CD1c-positive myeloid dendritic cell (primary cell): ENCODE data around the gene HSPA8.
A peak's percentile ranks its signal among the peaks of the same experiment; 100 is the strongest.
"Not testable (repeated sequence)": the region's sequence is repeated elsewhere in the genome, so short reads cannot be mapped to it uniquely, and the experiment has no call there.

Experiments
- DNase-seq: peaks from one replicate; pipeline ENCODE4 v3.0.0-alpha.2; 2016; ENCODE audit errors: extremely low spot score

The HSPA8 gene

DNA sequence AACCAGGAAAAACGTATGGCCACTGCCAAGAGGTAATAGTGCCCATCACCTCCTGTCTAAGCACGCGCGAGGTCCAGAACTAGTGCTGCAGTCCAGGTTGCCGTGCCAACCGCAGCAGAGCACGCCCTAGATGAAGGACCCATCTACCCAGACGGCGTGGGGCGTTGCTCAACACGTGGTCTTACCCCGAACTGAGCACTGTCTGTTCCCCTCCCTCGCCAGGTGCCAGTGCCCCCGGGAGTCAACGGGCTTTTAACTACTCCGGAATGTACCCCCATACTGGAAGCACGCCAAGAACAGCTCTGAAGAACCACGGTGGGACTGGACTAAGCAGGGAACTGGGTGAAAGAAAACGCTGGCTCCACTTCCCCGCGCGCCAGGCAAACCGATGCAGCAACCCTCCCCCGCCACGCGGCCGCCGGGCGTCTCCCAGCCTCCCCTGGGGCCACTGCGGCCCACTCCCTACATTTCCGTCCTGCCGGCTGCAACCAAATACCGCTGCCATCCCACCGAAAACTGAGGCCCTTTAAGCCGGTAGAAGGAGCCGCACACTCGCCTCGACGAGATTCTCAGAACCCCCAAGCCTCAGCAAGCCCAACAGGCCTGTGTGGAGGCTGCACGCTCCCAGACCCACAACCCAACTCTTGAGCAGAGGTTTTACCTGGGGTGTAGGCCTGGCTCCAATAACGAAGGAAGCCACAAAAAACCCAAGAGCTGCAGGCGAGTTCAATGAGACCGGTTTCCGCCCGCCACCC, at the start of gene HSPA8:
Gene HSPA8, minus strand, starts transcription at position 734 of the 755 bp plus-strand sequence. CDS start 812 bp downstream, outside the sequence.
- DNase-seq, result no peak

DNA sequence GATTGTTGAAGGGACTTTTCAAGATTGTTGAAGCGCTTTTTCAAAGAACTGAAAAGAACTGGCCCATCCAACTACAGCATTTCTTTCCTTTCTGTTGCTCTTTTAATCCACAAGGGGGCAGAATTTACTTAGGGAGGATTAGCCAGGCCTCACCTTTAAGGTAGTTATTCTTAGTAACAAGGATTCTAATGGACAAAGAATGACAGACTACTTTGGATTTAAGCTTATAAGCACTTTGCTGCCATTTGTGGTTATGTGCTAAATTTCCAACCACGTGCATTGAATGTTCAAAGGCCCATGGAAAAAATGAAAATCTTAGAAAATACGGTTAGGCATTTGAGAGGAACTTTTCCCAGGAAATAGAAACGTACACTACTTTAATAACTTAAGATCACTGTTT, 49.5 kb upstream of the HSPA8 start:
- peak; percentile 57 for DNase-seq

DNA sequence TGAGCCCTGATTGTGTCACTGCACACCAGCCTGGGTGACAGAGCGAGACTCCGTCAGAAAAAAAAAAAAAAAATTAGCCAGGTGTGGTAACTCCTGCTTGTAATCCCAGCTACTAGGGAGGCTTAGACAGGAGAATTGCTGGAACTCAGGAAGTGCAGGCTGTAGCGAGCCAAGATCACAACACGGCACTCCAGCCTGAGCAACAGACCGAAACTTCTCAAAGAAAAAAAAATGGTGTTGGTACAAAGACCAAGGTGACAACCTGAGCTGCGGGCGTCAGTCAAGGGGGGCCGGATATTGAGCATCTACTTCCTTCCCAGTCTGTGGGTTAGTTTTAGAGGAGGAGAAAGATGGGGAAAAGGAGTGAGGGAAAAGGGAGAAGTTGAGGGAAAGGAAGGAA, 48.5 kb upstream of the HSPA8 start:
- DNase-seq, result no peak

DNA sequence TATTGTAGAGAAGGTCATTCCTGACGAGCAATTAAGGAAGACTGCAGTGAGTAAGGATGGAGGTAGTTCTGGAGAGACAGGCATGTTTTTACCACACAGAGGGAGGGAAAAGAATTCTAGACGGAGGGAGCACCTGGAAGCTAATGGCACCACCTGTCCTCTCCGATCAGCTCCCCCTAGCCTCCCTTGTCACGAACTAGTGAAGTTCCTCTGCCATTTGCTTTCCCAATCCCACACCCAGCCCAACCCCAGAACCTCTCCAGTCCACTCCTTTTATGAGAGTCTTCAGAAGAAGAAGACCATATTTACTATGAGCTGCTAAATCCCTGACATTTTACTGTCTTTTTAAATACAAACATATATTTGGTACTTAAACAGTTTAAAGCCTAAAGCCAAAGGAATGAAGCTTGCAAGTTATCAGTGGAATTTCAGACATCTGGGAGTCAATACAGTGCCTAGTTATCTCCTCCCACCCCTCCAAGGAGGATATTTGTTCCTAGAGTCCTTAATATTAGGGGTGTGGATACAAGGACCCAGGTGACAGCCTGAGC, 46.1 kb upstream of the HSPA8 start:
- DNase-seq, result no peak

DNA sequence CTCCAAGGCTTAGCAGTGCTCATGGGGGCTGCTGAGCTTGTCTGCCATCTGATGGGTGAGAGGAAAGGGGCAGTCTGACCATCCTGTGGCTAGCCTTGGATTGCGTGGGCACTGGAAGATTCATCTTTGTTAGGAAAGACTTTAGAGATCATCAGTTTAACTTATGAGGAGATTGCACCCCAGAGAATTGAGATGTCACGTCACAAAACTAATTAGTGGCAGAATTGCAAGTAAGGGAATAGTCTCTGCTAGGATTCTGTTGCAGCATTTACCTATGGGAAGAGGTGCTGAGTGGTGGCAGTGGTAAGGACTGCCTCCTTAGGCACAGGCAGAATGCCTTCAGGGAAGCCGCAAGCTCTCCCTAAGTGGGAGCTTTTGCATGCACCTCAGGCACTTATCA, 42.8 kb upstream of the HSPA8 start:
- no peak for DNase-seq

DNA sequence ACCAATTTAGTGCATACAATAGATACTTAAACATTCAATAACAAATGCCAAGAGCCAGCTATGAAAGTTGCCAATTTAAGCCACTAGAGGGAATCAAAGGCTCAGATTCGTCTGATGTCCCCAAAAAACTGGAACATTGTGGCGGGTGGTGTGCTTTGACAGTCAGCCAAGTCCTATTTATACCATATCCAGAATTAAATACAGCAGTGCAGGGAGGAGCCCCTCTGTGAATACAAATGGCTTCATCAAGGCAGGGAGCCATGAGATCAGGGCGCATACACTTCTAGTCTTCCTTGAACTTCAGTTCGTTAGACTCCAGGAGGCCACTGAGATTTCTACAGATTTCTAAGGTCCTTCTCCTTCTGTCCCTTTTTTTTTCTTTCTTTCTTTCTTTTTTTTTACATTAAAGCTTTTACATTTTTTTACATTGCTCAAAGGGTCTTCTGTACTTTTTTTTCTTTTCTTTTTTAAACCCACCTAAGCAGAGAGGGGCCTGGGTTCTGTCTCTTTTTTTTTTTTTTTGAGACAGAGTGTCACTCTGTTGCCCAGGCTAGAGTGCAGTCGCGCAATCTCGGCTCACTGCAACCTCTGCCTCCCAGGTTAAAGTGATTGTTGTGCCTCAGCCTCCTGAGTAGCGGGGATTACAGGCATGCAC, 41.5 kb upstream of the HSPA8 start:
- DNase-seq, result peak; percentile 57

DNA sequence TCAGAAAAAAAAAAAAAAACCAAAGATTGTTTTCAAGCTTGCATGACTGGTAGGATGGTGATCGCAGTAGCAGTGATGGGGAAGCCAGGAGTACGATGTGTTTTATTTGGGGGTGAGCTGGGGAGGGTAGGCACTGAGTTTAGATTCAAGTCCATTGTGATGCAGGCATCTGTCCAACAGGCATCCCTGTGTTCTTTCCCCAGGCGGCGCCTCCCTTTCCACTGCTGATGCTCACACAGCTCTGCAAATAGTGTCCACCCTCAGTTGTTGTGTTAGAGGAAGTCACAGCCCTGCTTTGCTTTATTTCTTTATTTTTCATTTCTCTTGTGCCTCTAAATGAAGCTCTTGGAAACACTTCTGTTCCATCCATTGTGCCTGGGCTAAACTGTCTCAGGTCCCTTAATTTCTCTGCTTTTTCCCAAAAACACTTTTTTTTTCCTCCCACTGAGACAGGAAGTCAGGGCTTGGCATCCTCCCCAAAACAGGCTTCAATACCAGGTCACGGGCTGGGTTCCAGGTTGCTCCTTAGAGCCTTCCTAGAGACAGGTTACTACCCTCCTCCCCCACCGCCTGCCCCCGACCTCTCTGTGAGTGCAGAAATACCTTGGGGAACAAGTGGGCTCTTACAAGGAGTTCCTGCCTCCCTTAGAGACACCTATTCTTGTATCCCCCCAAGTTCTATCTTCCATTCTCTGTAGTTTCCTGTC, 38.6 kb upstream of the HSPA8 start:
- no peak for DNase-seq

DNA sequence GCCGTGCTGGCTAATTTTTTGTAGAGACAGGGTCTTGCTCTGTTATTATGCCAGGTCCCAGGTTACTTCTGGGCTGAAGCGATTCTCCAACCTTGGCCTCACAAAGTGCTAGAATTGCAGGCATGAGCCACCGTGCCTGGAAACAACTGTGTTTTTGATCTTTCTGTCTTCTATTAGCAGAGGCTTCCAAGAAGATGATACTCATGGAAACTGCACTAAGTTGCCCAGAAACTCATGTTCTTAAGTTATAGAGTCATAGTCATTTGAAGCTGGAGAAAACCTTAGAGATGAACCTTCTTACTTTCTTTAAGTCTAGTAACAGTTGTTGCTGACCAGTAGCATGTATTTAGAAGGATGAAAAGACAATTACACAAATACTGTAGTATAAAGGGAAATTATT, 37.1 kb upstream of the HSPA8 start:
- no peak for DNase-seq

DNA sequence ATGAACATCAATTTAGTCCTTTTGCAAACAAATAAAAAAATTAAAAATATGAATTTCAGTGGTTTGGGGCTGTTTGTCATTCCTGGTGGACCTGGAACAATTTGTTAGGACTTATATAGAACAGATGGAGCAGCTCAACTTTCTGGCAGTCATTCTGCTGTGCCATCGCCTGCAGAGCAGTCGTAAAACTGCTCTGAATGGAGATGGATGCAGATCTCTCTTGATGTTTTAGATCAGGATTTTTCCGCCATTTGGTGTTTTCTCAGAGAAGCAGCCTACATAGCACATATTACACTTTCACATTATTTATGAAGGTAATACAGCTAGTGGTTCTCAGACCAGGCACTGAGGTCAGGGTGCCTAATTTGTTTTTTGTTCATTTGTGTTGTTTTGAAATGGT, 31.8 kb upstream of the HSPA8 start:
- no peak for DNase-seq

DNA sequence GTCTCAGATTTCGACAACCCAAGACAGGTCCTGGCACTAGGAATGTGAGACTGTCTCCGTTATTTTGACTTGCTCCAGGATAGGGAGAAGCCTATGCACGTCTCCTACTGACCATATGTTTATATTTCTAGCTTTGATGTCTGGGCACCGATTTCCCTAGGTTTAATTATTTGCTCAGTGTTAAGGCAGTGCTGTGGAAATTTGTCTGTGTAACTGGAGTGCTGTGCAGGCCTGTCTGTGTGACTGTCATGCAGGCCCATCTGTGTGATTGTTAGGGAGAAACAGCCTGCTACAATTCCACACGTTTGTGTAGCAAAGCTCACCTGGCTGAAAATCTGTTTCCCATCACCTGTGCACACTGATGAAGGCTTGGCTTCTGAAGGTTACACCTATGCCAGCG, 29.6 kb upstream of the HSPA8 start:
- no peak for DNase-seq

DNA sequence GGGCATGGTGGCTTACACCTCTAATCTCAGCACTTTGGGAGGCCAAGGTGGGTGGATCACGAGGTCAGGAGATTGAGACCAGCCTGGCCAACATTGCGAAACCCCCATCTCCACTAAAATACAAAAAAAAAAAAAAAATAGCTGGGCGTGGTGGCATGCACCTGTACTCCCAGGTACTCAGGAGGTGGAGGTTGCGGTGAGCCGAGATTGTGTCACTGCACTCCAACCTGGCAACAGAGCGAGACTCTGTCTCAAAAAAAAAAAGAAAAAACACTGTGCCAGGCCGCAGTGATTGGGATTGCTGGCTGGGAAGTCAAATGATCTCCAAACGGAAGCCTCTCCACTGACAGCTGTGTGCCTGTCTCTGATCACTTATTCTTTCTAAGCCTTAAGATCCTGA, 28.2 kb upstream of the HSPA8 start:
- DNase-seq, result not testable (repeated sequence)

DNA sequence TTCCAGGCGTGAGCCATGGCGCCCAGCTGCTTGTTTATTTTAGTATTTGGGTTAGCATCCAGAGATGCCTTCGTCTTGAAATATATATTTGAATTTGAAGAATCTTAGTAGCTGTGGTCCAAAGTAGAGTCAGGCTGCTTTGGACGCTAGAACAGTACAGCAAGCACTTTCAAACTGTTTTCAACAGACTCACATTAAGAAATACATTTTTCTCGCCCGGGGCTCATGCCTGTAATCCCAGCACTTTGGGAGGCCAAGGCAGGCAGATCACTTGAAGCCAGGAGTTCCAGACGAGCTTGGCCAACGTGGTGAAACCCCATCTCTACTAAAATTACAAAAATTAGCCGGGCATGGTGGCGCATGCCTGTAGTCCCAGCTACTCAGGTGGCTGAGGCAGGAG, 27.0 kb upstream of the HSPA8 start:
- DNase-seq, result not testable (repeated sequence)

DNA sequence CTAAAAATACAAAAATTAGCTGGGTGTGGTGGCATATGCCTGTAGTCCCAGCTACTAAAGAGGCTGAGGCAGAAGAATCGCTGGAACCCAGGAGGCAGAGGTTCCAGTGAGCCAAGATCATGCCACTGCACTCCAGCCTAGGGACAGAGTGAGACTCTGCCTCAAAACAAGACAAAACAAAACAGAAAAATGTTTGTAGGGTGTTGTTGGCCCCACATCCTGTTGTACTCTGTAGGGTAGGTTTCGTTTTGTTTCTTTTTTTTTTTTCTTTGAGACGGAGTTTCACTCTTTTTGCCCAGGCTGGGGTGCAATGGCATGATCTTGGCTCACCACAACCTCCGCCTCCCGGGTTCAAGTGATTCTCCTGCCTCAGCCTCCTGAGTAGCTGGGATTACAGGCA, 25.7 kb upstream of the HSPA8 start:
- DNase-seq, result not testable (repeated sequence)

DNA sequence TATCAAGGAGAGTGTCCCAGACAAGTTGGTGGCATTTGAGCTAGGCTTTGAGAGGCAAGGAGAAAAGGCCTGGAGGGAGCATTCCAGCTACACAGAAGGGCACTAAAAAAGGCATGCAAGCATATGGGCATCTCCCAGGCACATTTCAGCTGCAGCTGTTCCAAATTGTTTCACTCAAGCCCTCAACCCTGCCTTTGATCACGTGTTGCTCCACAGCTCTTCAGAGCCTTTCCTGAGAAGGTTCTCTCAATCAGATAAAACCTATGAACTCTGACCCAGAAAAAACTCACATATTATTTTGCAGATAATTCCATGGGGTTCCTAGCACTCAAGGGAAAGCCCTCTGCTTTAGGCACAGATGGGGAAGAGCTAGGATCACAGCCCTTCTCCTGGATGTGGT, 24.4 kb upstream of the HSPA8 start:
- DNase-seq, result no peak

DNA sequence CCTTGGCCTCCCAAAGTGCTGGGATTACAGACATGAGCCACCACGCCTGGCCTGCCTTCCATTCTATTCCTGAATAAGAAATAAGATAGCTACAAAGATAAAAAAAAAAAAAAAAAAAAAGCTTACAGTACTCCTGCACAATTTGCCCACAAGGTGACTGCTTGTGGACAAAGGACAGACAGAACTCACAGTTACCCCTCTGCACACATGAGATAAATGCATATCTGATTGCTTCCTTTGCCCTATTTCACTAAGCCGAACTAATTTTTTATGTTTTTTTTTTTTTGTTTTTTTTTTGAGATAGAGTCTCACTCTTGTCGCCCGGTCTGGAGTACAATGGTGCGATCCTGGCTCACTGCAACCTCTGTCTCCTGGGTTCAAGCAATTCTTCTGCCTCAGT, 23.6 kb upstream of the HSPA8 start:
- DNase-seq, result no peak

DNA sequence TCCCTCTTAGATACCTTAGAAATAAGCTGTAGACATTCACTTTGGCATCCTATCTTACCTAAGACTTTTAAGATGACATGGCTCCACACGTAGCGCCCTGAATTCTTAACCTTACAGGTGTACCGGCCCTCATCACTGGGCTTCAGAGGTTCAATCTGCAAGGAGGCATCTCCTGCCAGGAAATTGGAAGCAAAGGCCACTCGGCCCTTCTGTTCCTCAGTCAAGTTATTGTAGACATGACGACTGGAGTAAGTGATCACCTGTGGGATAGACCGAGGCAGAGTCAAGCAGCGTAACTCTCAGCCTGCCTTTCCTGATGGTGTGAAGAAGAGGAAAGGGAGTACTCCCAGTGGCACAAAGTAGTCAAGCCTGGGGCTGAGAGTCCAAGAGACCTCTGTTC, 22.5 kb upstream of the HSPA8 start:
- DNase-seq, result no peak

DNA sequence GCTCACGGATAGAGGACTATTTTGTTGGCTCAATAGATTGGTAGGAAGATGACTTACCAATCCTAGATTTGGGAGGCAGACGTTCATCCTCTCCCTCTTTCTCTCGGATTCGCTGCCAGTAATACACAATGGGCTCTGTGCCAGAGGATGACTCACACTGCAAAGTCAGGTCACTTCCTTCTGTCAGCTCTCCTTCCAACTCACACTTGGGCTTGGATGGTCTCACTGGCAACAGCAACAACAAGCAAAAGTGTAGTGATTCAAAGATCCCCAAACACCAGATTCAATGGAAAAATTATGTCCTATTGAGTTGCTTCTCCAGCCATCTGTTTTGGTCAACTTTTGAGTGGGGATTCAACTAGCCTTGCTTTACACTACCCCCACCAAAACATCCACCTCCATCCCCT, 21.7 kb upstream of the HSPA8 start:
- DNase-seq, result peak; percentile 83

DNA sequence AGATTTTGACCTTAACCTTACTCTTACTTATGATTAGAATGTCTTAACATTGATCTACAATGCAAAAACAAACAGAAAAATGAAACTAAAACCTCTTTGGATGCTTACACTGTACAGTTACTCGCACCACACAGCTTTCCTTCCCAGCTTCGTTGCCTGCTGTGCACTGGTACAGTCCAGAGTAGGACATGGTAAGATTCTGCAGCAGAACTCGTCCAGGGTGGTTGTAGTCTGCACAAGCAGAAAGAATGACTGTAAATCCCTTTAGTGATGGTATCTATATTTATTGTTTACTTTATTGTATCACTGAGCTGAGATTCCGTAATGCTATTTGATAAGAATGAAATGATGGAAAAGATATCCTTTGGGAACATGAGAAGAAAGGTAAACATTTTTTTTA, 21.0 kb upstream of the HSPA8 start:
- DNase-seq, result no peak

DNA sequence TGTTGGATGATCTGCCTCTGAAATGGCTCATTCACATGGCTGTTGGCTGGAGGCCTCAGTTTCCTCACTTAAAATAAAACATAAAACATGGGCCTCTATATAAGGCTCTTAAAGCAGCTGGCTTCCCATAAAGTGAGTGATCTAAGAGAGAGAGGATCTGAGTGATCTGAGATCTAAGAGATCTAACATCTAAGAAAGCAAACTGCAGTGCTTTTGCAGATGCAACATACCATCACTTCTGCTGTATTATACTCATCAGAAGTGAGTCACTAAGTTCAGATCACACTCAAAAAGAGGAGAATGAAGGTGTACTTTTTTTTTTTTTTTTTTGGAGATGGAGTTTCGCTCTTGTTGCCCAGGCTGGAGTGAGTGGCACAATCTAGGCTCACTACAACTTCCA, 18.1 kb upstream of the HSPA8 start:
- no peak for DNase-seq

DNA sequence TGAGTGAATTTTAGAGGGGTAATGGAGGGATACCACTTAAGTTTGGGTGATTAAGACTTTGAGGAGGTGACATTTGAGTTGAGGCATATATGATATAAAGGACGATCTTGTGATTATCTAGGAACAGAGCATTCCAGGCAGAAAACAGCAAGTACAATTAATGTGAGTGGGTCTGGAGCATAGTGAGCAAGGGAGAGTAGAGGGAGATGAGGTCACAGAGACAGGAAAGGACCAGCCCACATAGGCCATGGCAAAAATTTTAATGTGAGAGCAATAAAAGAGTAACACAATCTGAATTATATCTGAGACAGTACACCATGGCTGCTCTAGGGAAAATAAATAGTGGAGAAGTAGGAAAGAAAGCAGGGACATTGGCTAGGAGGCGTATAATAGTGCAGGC, 14.5 kb upstream of the HSPA8 start:
- no peak for DNase-seq

DNA sequence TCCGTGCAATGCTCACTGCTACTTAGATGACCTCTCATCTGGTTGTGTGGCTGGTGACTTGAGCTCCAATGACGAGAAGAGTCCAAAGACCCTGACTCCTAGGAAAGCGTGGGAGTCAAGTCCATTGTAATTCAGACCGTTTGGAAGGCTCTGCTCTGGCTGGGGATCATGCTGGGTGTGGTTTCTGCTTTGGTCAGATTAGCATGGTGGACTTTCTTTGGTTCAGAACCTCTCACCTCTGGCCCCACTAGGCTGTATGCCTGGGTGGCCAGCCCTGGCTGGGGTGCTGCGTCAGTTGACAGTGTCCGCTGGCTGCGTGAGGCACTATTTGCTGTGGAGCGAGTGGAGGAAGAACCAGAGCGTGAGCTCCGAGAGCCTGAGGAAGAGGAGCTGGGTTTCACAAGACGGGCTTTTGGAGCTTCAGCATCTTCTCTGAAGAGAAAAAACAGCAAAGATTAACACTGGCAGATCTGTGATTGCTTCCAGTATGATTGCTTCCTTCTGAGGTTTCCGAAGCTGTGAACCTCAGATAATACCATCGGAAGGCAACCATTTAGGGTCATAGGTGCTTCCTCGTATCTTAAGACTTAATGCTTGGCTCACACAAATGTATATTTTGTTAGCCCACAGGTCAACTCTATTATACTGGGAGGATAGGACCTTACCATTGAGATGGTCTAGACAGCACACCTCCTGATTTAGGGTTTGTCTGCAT, 11.6 kb upstream of the HSPA8 start:
- DNase-seq, result no peak

DNA sequence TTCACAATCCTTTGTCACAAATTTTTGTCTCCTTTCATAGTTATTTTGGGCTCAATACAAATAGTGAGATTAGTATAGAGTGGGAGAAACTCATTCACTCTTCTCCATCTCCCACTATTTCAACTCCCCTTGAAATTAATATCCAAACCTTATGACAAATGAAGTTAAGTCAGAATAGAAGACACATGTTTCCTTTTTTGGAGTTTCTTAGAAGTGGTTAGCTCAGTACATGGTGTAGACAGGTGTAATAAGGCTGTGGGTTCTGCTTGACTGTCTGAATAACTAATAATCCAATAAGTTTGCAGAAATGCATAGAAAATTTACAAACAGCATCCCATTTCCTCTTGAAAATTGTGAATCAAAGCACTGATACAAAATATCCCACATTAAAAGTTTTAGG, 10.8 kb upstream of the HSPA8 start:
- no peak for DNase-seq
